ENCODE measurements around the gene ZNF578. TPM values are rescaled to one million over a fixed set of nuclear protein-coding genes. Genes with fewer than 3 reads are reported as not detected.
"Not testable (repeated sequence)": the region's sequence is repeated elsewhere in the genome, so short reads cannot be mapped to it uniquely, and the experiment has no call there.

The ZNF578 gene
- total RNA-seq, 1 donor from 2014 or later = 2.4 TPM

DNA sequence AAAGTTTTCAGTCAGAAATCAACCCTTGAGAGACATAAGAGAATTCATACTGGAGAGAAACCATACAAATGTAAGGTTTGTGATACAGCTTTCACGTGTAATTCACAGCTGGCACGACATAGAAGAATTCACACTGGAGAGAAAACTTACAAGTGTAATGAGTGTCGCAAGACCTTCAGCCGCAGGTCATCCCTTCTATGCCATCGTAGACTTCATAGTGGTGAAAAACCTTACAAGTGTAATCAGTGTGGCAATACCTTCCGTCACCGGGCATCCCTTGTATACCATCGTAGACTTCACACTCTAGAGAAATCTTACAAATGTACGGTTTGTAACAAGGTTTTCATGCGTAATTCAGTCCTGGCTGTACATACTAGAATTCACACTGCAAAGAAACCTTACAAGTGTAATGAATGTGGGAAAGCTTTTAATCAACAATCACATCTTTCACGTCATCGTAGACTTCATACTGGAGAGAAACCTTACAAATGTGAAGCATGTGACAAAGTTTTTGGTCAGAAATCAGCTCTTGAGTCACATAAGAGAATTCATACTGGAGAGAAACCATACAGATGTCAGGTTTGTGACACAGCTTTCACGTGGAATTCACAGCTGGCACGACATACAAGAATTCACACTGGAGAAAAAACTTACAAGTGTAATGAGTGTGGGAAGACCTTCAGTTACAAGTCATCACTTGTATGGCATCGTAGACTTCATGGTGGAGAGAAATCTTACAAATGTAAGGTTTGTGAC is 101.0 kb downstream of the ZNF578 start:
- intact Hi-C loops (cut with micrococcal nuclease) = no loop called here
- DNase-seq = no peak
- Histone ChIP-seq H3K9me3 (replicated peaks) (peaks cover 96% of the 10 kb centered on the region), H3K4me1 (no peaks in the 10 kb centered on the region), H3K4me3 (no peak overlapping the region), H3K27me3 (ENCODE audit: low read depth) (no peaks in the 10 kb centered on the region), H3K27ac (replicated peaks) (no peak overlapping the region), H3K36me3 (peaks cover 99% of the 10 kb centered on the region)
- TF ChIP-seq, protein P1, sequence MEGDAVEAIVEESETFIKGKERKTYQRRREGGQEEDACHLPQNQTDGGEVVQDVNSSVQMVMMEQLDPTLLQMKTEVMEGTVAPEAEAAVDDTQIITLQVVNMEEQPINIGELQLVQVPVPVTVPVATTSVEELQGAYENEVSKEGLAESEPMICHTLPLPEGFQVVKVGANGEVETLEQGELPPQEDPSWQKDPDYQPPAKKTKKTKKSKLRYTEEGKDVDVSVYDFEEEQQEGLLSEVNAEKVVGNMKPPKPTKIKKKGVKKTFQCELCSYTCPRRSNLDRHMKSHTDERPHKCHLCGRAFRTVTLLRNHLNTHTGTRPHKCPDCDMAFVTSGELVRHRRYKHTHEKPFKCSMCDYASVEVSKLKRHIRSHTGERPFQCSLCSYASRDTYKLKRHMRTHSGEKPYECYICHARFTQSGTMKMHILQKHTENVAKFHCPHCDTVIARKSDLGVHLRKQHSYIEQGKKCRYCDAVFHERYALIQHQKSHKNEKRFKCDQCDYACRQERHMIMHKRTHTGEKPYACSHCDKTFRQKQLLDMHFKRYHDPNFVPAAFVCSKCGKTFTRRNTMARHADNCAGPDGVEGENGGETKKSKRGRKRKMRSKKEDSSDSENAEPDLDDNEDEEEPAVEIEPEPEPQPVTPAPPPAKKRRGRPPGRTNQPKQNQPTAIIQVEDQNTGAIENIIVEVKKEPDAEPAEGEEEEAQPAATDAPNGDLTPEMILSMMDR (IDR thresholded peaks at IDR 0.05; ENCODE audit: borderline replicate concordance) = no peak

- Histone ChIP-seq H3K9me3 (replicated peaks) (peaks cover 97% of the 10 kb centered on the region), H3K36me3 (peaks cover 96% of the 10 kb centered on the region), H3K27ac (replicated peaks) (no peak overlapping the region), H3K4me3 (no peak overlapping the region), H3K4me1 (no peaks in the 10 kb centered on the region), H3K27me3 (ENCODE audit: low read depth) (no peaks in the 10 kb centered on the region)
- intact Hi-C loops (cut with micrococcal nuclease) = no loop called here
- TF ChIP-seq, protein P1 (IDR thresholded peaks at IDR 0.05; ENCODE audit: borderline replicate concordance) = no peak
- DNase-seq = no peak
Measured at GRCh38 chr19:52557231-52557995, 104.1 kb downstream of the ZNF578 start.

DNA sequence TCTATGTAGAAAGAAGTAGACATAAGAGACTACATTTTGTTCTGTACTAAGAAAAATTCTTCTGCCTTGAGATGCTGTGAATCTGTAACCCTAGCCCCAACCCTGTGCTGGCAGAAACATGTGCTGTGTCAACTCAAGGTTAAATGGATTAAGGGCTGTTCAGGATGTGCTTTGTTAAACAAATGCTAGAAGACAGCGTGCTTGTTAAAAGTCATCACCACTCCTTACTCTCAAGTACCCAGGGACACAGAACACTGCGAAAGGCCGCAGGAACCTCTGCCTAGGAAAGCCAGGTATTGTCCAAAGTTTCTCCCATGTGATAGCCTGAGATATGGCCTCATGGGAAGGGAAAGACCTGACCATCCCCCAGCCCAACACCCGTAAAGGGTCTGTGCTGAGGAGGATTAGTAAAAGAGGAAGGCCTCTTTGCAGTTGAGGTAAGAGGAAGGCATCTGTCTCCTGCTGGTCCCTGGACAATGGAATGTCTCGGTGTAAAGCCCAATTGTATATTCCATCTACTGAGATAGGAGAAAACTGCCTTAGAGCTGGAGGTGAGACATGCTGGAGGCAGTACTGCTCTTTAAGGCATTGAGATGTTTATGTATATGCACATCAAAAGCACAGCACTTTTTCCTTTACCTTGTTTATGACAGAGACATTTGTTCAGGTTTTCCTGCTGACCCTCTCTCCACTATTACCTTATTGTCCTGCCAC is 105.5 kb downstream of the ZNF578 start:
- Histone ChIP-seq H3K9me3 (replicated peaks) (peaks cover 97% of the 10 kb centered on the region), H3K36me3 (peaks cover 96% of the 10 kb centered on the region)
- H3K27me3 ChIP-seq (ENCODE audit: low read depth); H3K4me3 ChIP-seq; H3K4me1 ChIP-seq; intact Hi-C loops (cut with micrococcal nuclease); H3K27ac ChIP-seq (replicated peaks); DNase-seq: not testable (repeated sequence)

DNA sequence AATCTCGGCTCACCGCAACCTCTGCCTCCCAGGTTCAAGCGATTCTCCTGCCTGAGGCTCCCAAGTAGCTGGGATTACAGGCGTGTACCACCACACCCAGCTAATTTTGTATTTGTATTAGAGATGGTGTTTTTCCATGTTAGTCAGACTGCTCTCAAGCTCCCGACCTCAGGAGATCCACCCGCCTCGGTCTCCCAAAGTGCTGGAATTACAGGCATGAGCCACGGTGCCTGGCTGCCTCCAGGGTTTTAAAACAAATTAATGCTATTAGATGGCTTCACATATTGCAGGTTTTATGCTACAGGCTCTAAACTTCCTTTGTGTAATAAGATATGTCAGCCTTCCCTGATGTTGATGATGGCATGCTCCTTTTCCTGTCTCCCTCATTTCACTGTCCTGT is 108.3 kb downstream of the ZNF578 start:
- H3K27me3 ChIP-seq (ENCODE audit: low read depth); intact Hi-C loops (cut with micrococcal nuclease); DNase-seq; H3K27ac ChIP-seq (replicated peaks); H3K4me3 ChIP-seq; H3K4me1 ChIP-seq: not testable (repeated sequence)
- Histone ChIP-seq H3K9me3 (replicated peaks) (peaks cover 80% of the 10 kb centered on the region), H3K36me3 (peaks cover 80% of the 10 kb centered on the region)

Other genes starting within 250 kb of the ZNF578 start
- gene ZNF766, start 184.0 kb upstream of the ZNF578 start, total RNA-seq = 9.2 TPM
- gene ZNF480, start 156.4 kb upstream of the ZNF578 start, total RNA-seq = 18.9 TPM
- 5.1 TPM for gene ZNF610, start 117.3 kb upstream of the ZNF578 start, total RNA-seq
- 24.7 TPM for gene ZNF880, start 83.6 kb upstream of the ZNF578 start, total RNA-seq
- 16.7 TPM for gene ZNF528, start 55.7 kb upstream of the ZNF578 start, total RNA-seq
- gene ZNF534, start 24.4 kb upstream of the ZNF578 start, total RNA-seq = 0.44 TPM
- 34.0 TPM for gene ZNF808, start 74.1 kb downstream of the ZNF578 start, total RNA-seq
- gene ZNF701, start 116.7 kb downstream of the ZNF578 start, total RNA-seq = 18.4 TPM
- gene ZNF83, start 184.8 kb downstream of the ZNF578 start, total RNA-seq = 21.1 TPM

Data from left ventricle myocardium inferior (tissue), 1 donor.